ENCODE results near the gene GSTA5.
"Not testable (repeated sequence)": the region's sequence is repeated elsewhere in the genome, so short reads cannot be mapped to it uniquely, and the experiment has no call there.

GSTA5 gene

GRCh38 chr6:52790861-52791260, 49.8 kb downstream of the GSTA5 start:
- H4K20me1 ChIP-seq (ENCODE audit: insufficient read depth, low read length, poor library complexity, severe bottlenecking) = no peaks in the 10 kb centered on the region

DNA sequence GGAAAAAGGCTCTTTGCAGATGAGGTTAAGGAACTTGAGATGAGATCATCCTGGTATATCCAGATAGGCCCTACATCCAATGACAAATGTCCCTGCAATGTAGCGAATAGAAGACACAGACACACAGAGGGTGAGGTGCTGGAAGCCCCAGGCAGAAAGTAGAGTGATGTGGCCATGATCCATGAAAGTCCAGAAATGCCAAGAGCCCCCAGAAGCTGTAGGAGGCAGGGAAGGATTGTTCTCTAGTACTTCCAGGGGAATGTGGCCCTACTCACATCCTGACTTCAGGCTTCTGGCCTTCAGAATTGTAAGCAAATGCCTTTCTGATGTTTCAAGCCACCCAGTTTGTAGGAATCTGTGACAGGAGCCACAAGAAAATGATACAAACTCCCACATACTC, 51.0 kb downstream of the GSTA5 start:
- H2AFZ ChIP-seq (ENCODE audit: low read length); H3K79me2 ChIP-seq (ENCODE audit: insufficient read depth, low read length); H3K27me3 ChIP-seq (ENCODE audit: insufficient read depth, low read length, poor library complexity, severe bottlenecking); H3K9me2 ChIP-seq (replicated peaks; ENCODE audit: low read depth, low read length); H4K20me1 ChIP-seq (ENCODE audit: insufficient read depth, low read length, poor library complexity, severe bottlenecking); H3K36me3 ChIP-seq (ENCODE audit: insufficient read depth, low read length); H3K4me1 ChIP-seq (ENCODE audit: insufficient read depth, low read length, poor library complexity, severe bottlenecking); H3K4me2 ChIP-seq (ENCODE audit: low read depth, low read length, poor library complexity, severe bottlenecking); H3K9ac ChIP-seq (ENCODE audit: low read depth, low read length, poor library complexity, severe bottlenecking); H3K9me3 ChIP-seq (ENCODE audit: insufficient read depth, low read depth, low read length); H3K4me3 ChIP-seq (ENCODE audit: low read length, poor library complexity, severe bottlenecking); H3F3A ChIP-seq (ENCODE audit: low read depth): not testable (repeated sequence)

More at GRCh38 chr6:52790861-52791260, 49.8 kb downstream of the GSTA5 start:
- no peak overlapping the region for H3K4me3 ChIP-seq (ENCODE audit: low read length, poor library complexity, severe bottlenecking)
- no peaks in the 10 kb centered on the region for H3K9me2 ChIP-seq (replicated peaks; ENCODE audit: low read depth, low read length)
- no peak overlapping the region for H2AFZ ChIP-seq (ENCODE audit: low read length)
- H3K36me3 ChIP-seq (ENCODE audit: insufficient read depth, low read length) = no peaks in the 10 kb centered on the region
- no peaks in the 10 kb centered on the region for H3K27me3 ChIP-seq (ENCODE audit: insufficient read depth, low read length, poor library complexity, severe bottlenecking)
- no peak overlapping the region for H3K9ac ChIP-seq (ENCODE audit: low read depth, low read length, poor library complexity, severe bottlenecking)
- no peak overlapping the region for H3K4me2 ChIP-seq (ENCODE audit: low read depth, low read length, poor library complexity, severe bottlenecking)
- H3K4me1 ChIP-seq (ENCODE audit: insufficient read depth, low read length, poor library complexity, severe bottlenecking) = no peaks in the 10 kb centered on the region
- no peaks in the 10 kb centered on the region for H3K9me3 ChIP-seq (ENCODE audit: insufficient read depth, low read depth, low read length)
- TF ChIP-seq, protein P1, sequence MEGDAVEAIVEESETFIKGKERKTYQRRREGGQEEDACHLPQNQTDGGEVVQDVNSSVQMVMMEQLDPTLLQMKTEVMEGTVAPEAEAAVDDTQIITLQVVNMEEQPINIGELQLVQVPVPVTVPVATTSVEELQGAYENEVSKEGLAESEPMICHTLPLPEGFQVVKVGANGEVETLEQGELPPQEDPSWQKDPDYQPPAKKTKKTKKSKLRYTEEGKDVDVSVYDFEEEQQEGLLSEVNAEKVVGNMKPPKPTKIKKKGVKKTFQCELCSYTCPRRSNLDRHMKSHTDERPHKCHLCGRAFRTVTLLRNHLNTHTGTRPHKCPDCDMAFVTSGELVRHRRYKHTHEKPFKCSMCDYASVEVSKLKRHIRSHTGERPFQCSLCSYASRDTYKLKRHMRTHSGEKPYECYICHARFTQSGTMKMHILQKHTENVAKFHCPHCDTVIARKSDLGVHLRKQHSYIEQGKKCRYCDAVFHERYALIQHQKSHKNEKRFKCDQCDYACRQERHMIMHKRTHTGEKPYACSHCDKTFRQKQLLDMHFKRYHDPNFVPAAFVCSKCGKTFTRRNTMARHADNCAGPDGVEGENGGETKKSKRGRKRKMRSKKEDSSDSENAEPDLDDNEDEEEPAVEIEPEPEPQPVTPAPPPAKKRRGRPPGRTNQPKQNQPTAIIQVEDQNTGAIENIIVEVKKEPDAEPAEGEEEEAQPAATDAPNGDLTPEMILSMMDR (conservative IDR thresholded peaks at IDR 0.05; ENCODE audit: low read length) = no peak
- no peak for TF ChIP-seq EZH2phosphoT487 (IDR thresholded peaks at IDR 0.05; ENCODE audit: borderline replicate concordance)
- H3F3A ChIP-seq (ENCODE audit: low read depth) = no peaks in the 10 kb centered on the region
- H3K79me2 ChIP-seq (ENCODE audit: insufficient read depth, low read length) = no peaks in the 10 kb centered on the region

DNA sequence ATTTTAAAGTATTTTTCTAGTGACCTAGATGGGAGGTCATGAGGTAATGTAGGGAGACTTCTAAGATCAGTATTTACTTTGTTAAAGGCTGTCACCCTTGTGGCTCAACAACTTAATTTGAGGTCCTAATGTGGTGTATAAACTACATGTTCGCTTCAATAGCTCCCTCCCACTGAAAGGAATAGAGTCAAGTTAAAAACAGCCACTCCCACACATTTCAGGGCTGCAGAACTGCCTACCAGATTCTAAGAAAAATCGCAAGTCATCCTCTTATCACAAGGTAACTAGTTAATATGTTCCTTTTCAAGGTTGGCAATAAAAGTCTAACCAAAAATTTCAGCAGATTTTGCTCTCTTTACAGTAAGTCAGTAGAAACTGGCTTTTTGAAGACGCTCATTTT, 52.1 kb downstream of the GSTA5 start:
- Histone ChIP-seq H3K79me2 (ENCODE audit: insufficient read depth, low read length) (no peaks in the 10 kb centered on the region), H3K4me3 (ENCODE audit: low read length, poor library complexity, severe bottlenecking) (no peak overlapping the region), H3F3A (ENCODE audit: low read depth) (no peaks in the 10 kb centered on the region), H3K4me1 (ENCODE audit: insufficient read depth, low read length, poor library complexity, severe bottlenecking) (no peaks in the 10 kb centered on the region), H3K36me3 (ENCODE audit: insufficient read depth, low read length) (no peaks in the 10 kb centered on the region), H3K4me2 (ENCODE audit: low read depth, low read length, poor library complexity, severe bottlenecking) (no peak overlapping the region), H3K9ac (ENCODE audit: low read depth, low read length, poor library complexity, severe bottlenecking) (no peak overlapping the region), H3K9me3 (ENCODE audit: insufficient read depth, low read depth, low read length) (no peaks in the 10 kb centered on the region), H4K20me1 (ENCODE audit: insufficient read depth, low read length, poor library complexity, severe bottlenecking) (no peaks in the 10 kb centered on the region), H2AFZ (ENCODE audit: low read length) (no peak overlapping the region), H3K9me2 (replicated peaks; ENCODE audit: low read depth, low read length) (no peaks in the 10 kb centered on the region), H3K27me3 (ENCODE audit: insufficient read depth, low read length, poor library complexity, severe bottlenecking) (no peaks in the 10 kb centered on the region)
- TF ChIP-seq, protein P1 (conservative IDR thresholded peaks at IDR 0.05; ENCODE audit: low read length) = no peak
- no peak for TF ChIP-seq EZH2phosphoT487 (IDR thresholded peaks at IDR 0.05; ENCODE audit: borderline replicate concordance)

DNA sequence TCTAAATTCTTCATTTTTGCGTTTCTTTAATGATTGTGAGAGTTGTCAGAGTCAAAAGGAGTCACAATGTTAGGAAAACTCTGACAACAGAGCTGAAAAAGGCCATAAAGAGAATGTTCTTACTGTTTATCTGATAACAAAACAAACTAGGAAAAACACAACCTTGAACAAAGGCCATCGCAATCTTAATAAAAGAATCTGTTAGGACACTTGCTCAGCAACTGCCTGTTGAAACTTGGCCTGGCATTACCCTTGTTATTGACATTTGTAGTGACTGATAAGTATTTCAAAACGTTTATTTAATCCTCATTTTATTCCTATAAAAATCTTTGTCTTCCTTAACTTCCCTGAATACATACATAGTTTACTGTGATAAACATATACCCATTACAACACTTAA, 52.7 kb downstream of the GSTA5 start:
- Histone ChIP-seq H3K4me2 (ENCODE audit: low read depth, low read length, poor library complexity, severe bottlenecking) (no peak overlapping the region), H3K9ac (ENCODE audit: low read depth, low read length, poor library complexity, severe bottlenecking) (no peak overlapping the region), H3K79me2 (ENCODE audit: insufficient read depth, low read length) (no peaks in the 10 kb centered on the region), H3K9me2 (replicated peaks; ENCODE audit: low read depth, low read length) (no peaks in the 10 kb centered on the region), H2AFZ (ENCODE audit: low read length) (no peak overlapping the region), H3K27me3 (ENCODE audit: insufficient read depth, low read length, poor library complexity, severe bottlenecking) (no peaks in the 10 kb centered on the region), H4K20me1 (ENCODE audit: insufficient read depth, low read length, poor library complexity, severe bottlenecking) (no peaks in the 10 kb centered on the region), H3K4me1 (ENCODE audit: insufficient read depth, low read length, poor library complexity, severe bottlenecking) (no peaks in the 10 kb centered on the region), H3K36me3 (ENCODE audit: insufficient read depth, low read length) (no peaks in the 10 kb centered on the region), H3F3A (ENCODE audit: low read depth) (no peaks in the 10 kb centered on the region), H3K4me3 (ENCODE audit: low read length, poor library complexity, severe bottlenecking) (no peak overlapping the region), H3K9me3 (ENCODE audit: insufficient read depth, low read depth, low read length) (no peaks in the 10 kb centered on the region)
- TF ChIP-seq EZH2phosphoT487 (IDR thresholded peaks at IDR 0.05; ENCODE audit: borderline replicate concordance) = no peak

All from Loucy (cell line).